ENCODE data around the gene CAB39L. TPM values are rescaled to one million over a fixed set of nuclear protein-coding genes. Genes with fewer than 3 reads are reported as not detected.

Gene CAB39L
- total RNA-seq, 1 experiment from 2014 or later = 6.2 TPM

DNA sequence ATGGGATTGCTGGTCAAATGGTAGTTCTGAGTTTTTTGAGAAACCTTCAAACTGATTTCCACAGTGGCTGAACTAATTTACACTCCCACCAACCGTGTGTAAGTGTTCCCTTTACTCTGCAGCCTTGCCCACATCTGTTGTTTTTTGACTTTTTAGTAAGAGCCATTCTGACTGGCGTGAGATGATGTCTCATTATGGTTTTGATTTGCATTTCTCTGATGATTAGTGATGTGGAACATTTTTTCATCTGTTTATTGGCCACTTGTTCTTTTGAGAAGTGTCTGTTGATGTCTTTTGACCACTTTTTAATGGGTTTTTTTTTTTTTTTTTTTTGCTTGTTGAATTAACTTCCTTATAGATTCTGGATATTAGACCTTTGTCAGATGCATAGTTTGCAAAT is 4.3 kb downstream of the CAB39L start:
- no peak for DNase-seq (ENCODE audit: unreplicated experiment)
- TF ChIP-seq CTCF (IDR thresholded peaks at IDR 0.05; ENCODE audit: unreplicated experiment) = no peak
- H3K4me1 Mint-ChIP-seq (ENCODE audit: insufficient read depth, unreplicated experiment) = peaks cover 10% of the 10 kb centered on the region
- intact Hi-C loops (cut with micrococcal nuclease) = loop anchor here (5.0 kb wide), 1 partner anchor 498 kb away; the partner anchor contains the start of gene SPRYD7
- CTCF ChIA-PET = interaction anchor here (0.9 kb wide), 2 partner anchors 8 to 160 kb away, joined by 3 read pairs; no protein-coding TSS in a partner anchor
- H3K27me3 Mint-ChIP-seq (ENCODE audit: insufficient read depth, unreplicated experiment) = no peaks in the 10 kb centered on the region
- H3K4me3 Mint-ChIP-seq (ENCODE audit: unreplicated experiment) = no peak overlapping the region
- H3K36me3 Mint-ChIP-seq (ENCODE audit: insufficient read depth, unreplicated experiment) = peaks cover 6% of the 10 kb centered on the region
- no peaks in the 10 kb centered on the region for H3K9me3 Mint-ChIP-seq (ENCODE audit: unreplicated experiment)
- H3K27ac Mint-ChIP-seq (ENCODE audit: low read depth, unreplicated experiment) = no peak overlapping the region
- POLR2A ChIA-PET = interaction anchor here (0.8 kb wide), 1 partner anchor 54 kb away, joined by 3 read pairs; no protein-coding TSS in a partner anchor
- no TSS peak for BruUV-seq (replicated peaks)

DNA sequence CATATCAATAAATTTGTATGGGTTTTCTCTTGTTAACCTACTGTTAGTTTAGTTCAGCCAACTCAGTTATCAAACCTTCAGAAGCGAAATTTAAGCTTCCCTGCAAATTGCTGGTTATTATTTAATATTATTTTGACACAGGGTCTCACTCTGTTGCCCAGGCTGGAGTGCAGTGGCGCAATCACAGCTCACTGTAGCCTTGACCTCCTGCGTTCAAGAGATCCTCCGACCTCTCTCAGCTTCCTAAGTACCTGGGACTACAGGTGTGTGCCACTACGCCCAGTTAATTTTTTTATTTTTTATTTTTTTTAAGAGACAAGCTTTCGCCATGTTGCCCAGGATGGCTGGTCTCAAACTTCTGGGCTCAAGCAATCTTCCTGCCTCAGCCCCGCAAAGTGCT is 6.2 kb downstream of the CAB39L start:
- H3K9me3 Mint-ChIP-seq (ENCODE audit: unreplicated experiment) = no peaks in the 10 kb centered on the region
- CTCF ChIA-PET = interaction anchor here (0.6 to 1.3 kb wide), 3 partner anchors 10 to 197 kb away, joined by 3 to 6 read pairs (median 3); no protein-coding TSS in a partner anchor
- H3K27me3 Mint-ChIP-seq (ENCODE audit: insufficient read depth, unreplicated experiment) = no peaks in the 10 kb centered on the region
- no peak for TF ChIP-seq CTCF (IDR thresholded peaks at IDR 0.05; ENCODE audit: unreplicated experiment)
- BruUV-seq (replicated peaks) = no TSS peak
- H3K36me3 Mint-ChIP-seq (ENCODE audit: insufficient read depth, unreplicated experiment) = peaks cover 6% of the 10 kb centered on the region
- intact Hi-C loops (cut with micrococcal nuclease) = loop anchor here (1.0 kb wide), 1 partner anchor 136 kb away; no protein-coding TSS in a partner anchor
- POLR2A ChIA-PET = no interaction called here
- no peak for DNase-seq (ENCODE audit: unreplicated experiment)
- peak overlapping the region; percentile 44 for H3K27ac Mint-ChIP-seq (ENCODE audit: low read depth, unreplicated experiment)
- H3K4me3 Mint-ChIP-seq (ENCODE audit: unreplicated experiment) = no peak overlapping the region
- peaks cover 10% of the 10 kb centered on the region for H3K4me1 Mint-ChIP-seq (ENCODE audit: insufficient read depth, unreplicated experiment)

GRCh38 chr13:49436890-49437289 is 7.0 kb downstream of the CAB39L start:
- no TSS peak for BruUV-seq (replicated peaks)
- TF ChIP-seq CTCF (IDR thresholded peaks at IDR 0.05; ENCODE audit: unreplicated experiment) = peak; percentile 14
- no peaks in the 10 kb centered on the region for H3K27me3 Mint-ChIP-seq (ENCODE audit: insufficient read depth, unreplicated experiment)
- ChIA-PET POLR2A (interaction anchor here (0.8 kb wide), 1 partner anchor 137 kb away, joined by 4 read pairs; no protein-coding TSS in a partner anchor), CTCF (interaction anchor here (0.6 to 1.7 kb wide), 9 partner anchors 9 to 1205 kb away, joined by 3 to 10 read pairs (median 3); no protein-coding TSS in a partner anchor)
- peak overlapping the region; percentile 44 for H3K27ac Mint-ChIP-seq (ENCODE audit: low read depth, unreplicated experiment)
- peaks cover 10% of the 10 kb centered on the region for H3K4me1 Mint-ChIP-seq (ENCODE audit: insufficient read depth, unreplicated experiment)
- no peaks in the 10 kb centered on the region for H3K9me3 Mint-ChIP-seq (ENCODE audit: unreplicated experiment)
- intact Hi-C loops (cut with micrococcal nuclease) = loop anchor here (1.0 kb wide), 1 partner anchor 136 kb away; no protein-coding TSS in a partner anchor
- DNase-seq (ENCODE audit: unreplicated experiment) = peak; percentile 30
- H3K36me3 Mint-ChIP-seq (ENCODE audit: insufficient read depth, unreplicated experiment) = peaks cover 6% of the 10 kb centered on the region
- H3K4me3 Mint-ChIP-seq (ENCODE audit: unreplicated experiment) = no peak overlapping the region

DNA sequence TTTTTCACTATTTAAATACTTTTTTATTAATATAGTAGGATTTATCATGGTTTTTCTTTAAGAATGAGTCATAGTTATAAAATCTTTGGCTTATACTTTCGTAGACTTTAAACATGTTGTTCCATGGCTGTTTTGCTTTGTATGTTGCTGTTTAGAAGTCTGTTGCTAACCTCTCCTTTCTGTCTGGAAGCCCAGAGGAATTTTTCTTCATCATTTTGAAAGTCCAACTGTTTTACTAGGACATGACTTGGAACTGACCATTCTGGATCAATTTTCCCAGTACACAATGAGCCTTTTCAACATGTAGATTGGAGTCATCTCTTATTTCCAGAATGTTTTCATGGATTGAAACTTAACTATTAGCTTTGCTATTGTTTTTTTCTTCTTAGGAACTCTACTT is 7.9 kb downstream of the CAB39L start:
- peaks cover 6% of the 10 kb centered on the region for H3K36me3 Mint-ChIP-seq (ENCODE audit: insufficient read depth, unreplicated experiment)
- no peak overlapping the region for H3K27ac Mint-ChIP-seq (ENCODE audit: low read depth, unreplicated experiment)
- BruUV-seq (replicated peaks) = no TSS peak
- no peak overlapping the region for H3K4me3 Mint-ChIP-seq (ENCODE audit: unreplicated experiment)
- intact Hi-C loops (cut with micrococcal nuclease) = no loop called here
- POLR2A ChIA-PET = no interaction called here
- H3K27me3 Mint-ChIP-seq (ENCODE audit: insufficient read depth, unreplicated experiment) = no peaks in the 10 kb centered on the region
- DNase-seq (ENCODE audit: unreplicated experiment) = no peak
- TF ChIP-seq CTCF (IDR thresholded peaks at IDR 0.05; ENCODE audit: unreplicated experiment) = no peak
- CTCF ChIA-PET = interaction anchor here (0.6 to 1.7 kb wide), 7 partner anchors 9 to 1253 kb away, joined by 3 to 10 read pairs (median 4); no protein-coding TSS in a partner anchor
- no peaks in the 10 kb centered on the region for H3K9me3 Mint-ChIP-seq (ENCODE audit: unreplicated experiment)
- peaks cover 10% of the 10 kb centered on the region for H3K4me1 Mint-ChIP-seq (ENCODE audit: insufficient read depth, unreplicated experiment)
